HCT116 (cell line): ENCODE results near the gene PADI2. TPM values are rescaled to one million over a fixed set of nuclear protein-coding genes. Genes with fewer than 3 reads are reported as not detected.

Experiments
- ATAC-seq: fragments of 200-7000 bp; cut with Tn5 transposase; 2 replicates; pipeline ENCODE4 v1.9.1; 2020; ENCODE audit warnings: mild to moderate bottlenecking, moderate library complexity
- BruUV-seq: library from RNA; stranded (reverse); fragments of 400-500 nt; replicated peaks from 2 replicates; lab custom pipeline; 2021; lab: Mats Ljungman, UMichigan
- CTCF ChIA-PET: fragments of 300-600 bp; sonication (Branson Sonifier 250); formaldehyde crosslinking; loops from one replicate; lab custom pipeline; 2021; ENCODE audit warnings: antibody characterized with exemption; lab: Charles Lee
- POLR2A ChIA-PET: fragments of 300-600, 350-600 bp; sonication (Branson Sonifier 250); formaldehyde crosslinking; loops from one replicate; lab custom pipeline; 2021; ENCODE audit warnings: antibody characterized with exemption; lab: Charles Lee
- RAD21 ChIA-PET, 2 experiments: fragments of 300-600 bp; sonication (Branson Sonifier 250); formaldehyde crosslinking; loops; one replicate each; lab custom pipeline; 2023; ENCODE audit warnings: low total read pairs in 2 of 2; ENCODE audit not compliant: uncharacterized antibody in 2 of 2, unreplicated experiment in 2 of 2, low non-redundant PET in 1 of 2; lab: Charles Lee
- DNase-seq: peaks from one replicate; pipeline ENCODE4 v3.0.0-alpha.2; 2010; ENCODE audit warnings: low read depth, low spot score
- H2AFZ ChIP-seq: fragments of 200-600 bp; shearing (Covaris generic), sonication (generic); 2 replicates; pipeline ENCODE4 v1.6.1; 2017; ENCODE audit warnings: low read depth, mixed run types, mixed read lengths, antibody characterized with exemption, low read length; ENCODE audit not compliant: poor library complexity, severe bottlenecking
- H3K27ac ChIP-seq: 2 replicates; pipeline ENCODE4 v1.5.1; 2012; ENCODE audit warnings: low read depth, low read length
- H3K27me3 ChIP-seq: fragments of 200-600 bp; sonication (generic); 2 replicates; pipeline ENCODE4 v1.6.1; 2016; ENCODE audit warnings: mixed run types, low read length, mixed read lengths; ENCODE audit not compliant: insufficient read depth
- H3K36me3 ChIP-seq, 2 experiments: fragments of 200-500 bp in 1 of 2; fragments of 200-600 bp in 1 of 2; sonication (Bioruptor generic) in 1 of 2; sonication (generic) in 1 of 2; 2 replicates each; pipeline versions ENCODE4 v1.5.1 to v1.6.1; 2014 to 2016; ENCODE audit warnings: low read length in 2 of 2, inconsistent platforms in 1 of 2, mixed read lengths in 1 of 2, mixed run types in 1 of 2; ENCODE audit not compliant: insufficient read depth in 2 of 2, control insufficient read depth in 1 of 2
- H3K4me1 ChIP-seq, 2 experiments: fragments of 200-600 bp in 1 of 2; sonication (generic) in 1 of 2; 2 replicates each; pipeline versions ENCODE4 v1.5.1 to v1.6.1; 2012 to 2017; ENCODE audit warnings: low read length in 2 of 2, inconsistent platforms in 1 of 2, mild to moderate bottlenecking in 1 of 2, mixed read lengths in 1 of 2, mixed run types in 1 of 2, moderate library complexity in 1 of 2; ENCODE audit not compliant: insufficient read depth in 2 of 2, control insufficient read depth in 1 of 2
- H3K4me2 ChIP-seq: fragments of 200-600 bp; sonication (generic); 2 replicates; pipeline ENCODE4 v1.6.1; 2017; ENCODE audit warnings: mixed run types, low read length, mixed read lengths
- H3K4me3 ChIP-seq, 2 experiments: fragments of 200-600 bp in 1 of 2; sonication (generic) in 1 of 2; replicated peaks in 1 of 2; 2 replicates each; pipeline ENCODE4 v1.5.1; 2011 to 2016; ENCODE audit warnings: low read length in 2 of 2, control low read depth in 1 of 2, low read depth in 1 of 2, mild to moderate bottlenecking in 1 of 2, mixed read lengths in 1 of 2, mixed run types in 1 of 2
- H3K79me2 ChIP-seq: fragments of 200-600 bp; sonication (generic); 2 replicates; pipeline ENCODE4 v1.6.1; 2017; ENCODE audit warnings: mild to moderate bottlenecking, mixed run types, low read length, moderate library complexity, mixed read lengths; ENCODE audit not compliant: insufficient read depth
- H3K9ac ChIP-seq: fragments of 200-600 bp; sonication (generic); 2 replicates; pipeline ENCODE4 v1.6.1; 2016; ENCODE audit warnings: low read length, mixed read lengths
- H3K9me2 ChIP-seq: fragments of 200-600 bp; sonication (generic), shearing (Covaris generic); 2 replicates; pipeline ENCODE4 v1.6.1; 2017; ENCODE audit warnings: mixed run types, mild to moderate bottlenecking, moderate library complexity; ENCODE audit not compliant: insufficient read depth
- H3K9me3 ChIP-seq, 2 experiments: fragments of 200-500 bp in 1 of 2; fragments of 200-600 bp in 1 of 2; sonication (Bioruptor generic) in 1 of 2; sonication (generic) in 1 of 2; 2 replicates each; pipeline ENCODE4 v1.6.1; 2014 to 2017; ENCODE audit warnings: low read length in 2 of 2, mixed read lengths in 2 of 2, inconsistent platforms in 1 of 2, low read depth in 1 of 2, mild to moderate bottlenecking in 1 of 2, mixed run types in 1 of 2, moderate library complexity in 1 of 2; ENCODE audit not compliant: control insufficient read depth in 1 of 2, insufficient read depth in 1 of 2
- H4K20me1 ChIP-seq: fragments of 200-600 bp; sonication (generic), shearing (Covaris generic); 2 replicates; pipeline ENCODE4 v1.6.1; 2017; ENCODE audit warnings: mixed run types, mild to moderate bottlenecking, moderate library complexity; ENCODE audit not compliant: insufficient read depth
- CEBPB ChIP-seq: IDR thresholded peaks from 2 replicates; pipeline ENCODE4 v1.6.1; 2012; ENCODE audit warnings: low read depth
- CTCF ChIP-seq, 3 experiments: fragments of 200-600 bp in 1 of 3; sonication (generic) in 1 of 3; IDR thresholded peaks in 2 of 3; conservative IDR thresholded peaks in 1 of 3; 2 replicates each; pipeline ENCODE4 v1.5.1; 2012 to 2017; ENCODE audit warnings: low read depth in 2 of 3, low read length in 2 of 3, antibody characterized with exemption in 1 of 3, borderline replicate concordance in 1 of 3, control low read depth in 1 of 3, mild to moderate bottlenecking in 1 of 3, mixed read lengths in 1 of 3, mixed run types in 1 of 3, moderate library complexity in 1 of 3; ENCODE audit not compliant: insufficient read depth in 1 of 3
- EGR1 ChIP-seq: IDR thresholded peaks from 2 replicates; pipeline ENCODE4 v1.6.1; 2012; ENCODE audit warnings: low read depth
- FOSL1 ChIP-seq: IDR thresholded peaks from 2 replicates; pipeline ENCODE4 v1.6.1; 2012; ENCODE audit warnings: low read depth
- POLR2AphosphoS5 ChIP-seq: IDR thresholded peaks from 2 replicates; pipeline ENCODE4 v1.6.1; 2011; ENCODE audit warnings: mild to moderate bottlenecking, low read depth, low read length, moderate library complexity
- RAD21 ChIP-seq: IDR thresholded peaks from 2 replicates; pipeline ENCODE4 v1.6.1; 2012; ENCODE audit warnings: low read depth, mild to moderate bottlenecking
- REST ChIP-seq: IDR thresholded peaks from 2 replicates; pipeline ENCODE4 v1.6.1; 2012; ENCODE audit warnings: low read depth
- SIN3A ChIP-seq: IDR thresholded peaks from 2 replicates; pipeline ENCODE4 v1.6.1; 2012; ENCODE audit warnings: low read depth
- SRF ChIP-seq: IDR thresholded peaks from 2 replicates; pipeline ENCODE4 v1.6.1; 2012; ENCODE audit warnings: low read depth
- YY1 ChIP-seq: IDR thresholded peaks from 2 replicates; pipeline ENCODE4 v1.6.1; 2011; ENCODE audit warnings: low read length, low read depth, moderate library complexity, mild to moderate bottlenecking; ENCODE audit not compliant: insufficient replicate concordance; ENCODE audit errors: extremely low read depth
- intact Hi-C: fragments of 100-400 bp; cut with micrococcal nuclease; formaldehyde crosslinking; loops from 2 replicates; pipeline ENCODE4 v1.10.0; 2022
- total RNA-seq: library from RNA; stranded (reverse); gene quantifications from one replicate; pipeline ENCODE4 v1.2.1, GENCODE V29; 2021; ENCODE audit not compliant: unreplicated experiment

Gene PADI2
- total RNA-seq, 1 experiment from 2014 or later, result 2.7 TPM

GRCh38 chr1:17108786-17109185 is 10.5 kb downstream of the PADI2 start:
- RAD21 ChIA-PET, result no interaction called here
- no peak overlapping the region for H3K27ac ChIP-seq
- no peaks in the 10 kb centered on the region for H3K36me3 ChIP-seq
- H3K79me2 ChIP-seq, result no peaks in the 10 kb centered on the region
- no peaks in the 10 kb centered on the region for H4K20me1 ChIP-seq
- POLR2A ChIA-PET, result interaction anchor here (1.1 kb wide), 1 partner anchor 331 kb away, joined by 3 read pairs; the partner anchor contains the start of gene RCC2
- no peaks in the 10 kb centered on the region for H3K27me3 ChIP-seq
- no peak for ATAC-seq
- CTCF ChIA-PET, result no interaction called here
- TF ChIP-seq REST, result no peak
- TF ChIP-seq EGR1, result no peak
- TF ChIP-seq FOSL1, result no peak
- TF ChIP-seq POLR2AphosphoS5, result no peak
- TF ChIP-seq SRF, result no peak
- TF ChIP-seq CTCF (IDR thresholded peaks at IDR 0.05 in 2 of 3, conservative IDR thresholded peaks at IDR 0.05 in 1 of 3; ENCODE audit: borderline replicate concordance in 1 of 3, insufficient read depth in 1 of 3, low read depth in 2 of 3, low read length in 2 of 3), result no peak
- TF ChIP-seq RAD21, result no peak
- no peak for TF ChIP-seq YY1
- TF ChIP-seq CEBPB, result no peak
- TF ChIP-seq SIN3A, result no peak
- intact Hi-C loops, result no loop called here
- H3K4me1 ChIP-seq, result no peaks in the 10 kb centered on the region
- no peak overlapping the region for H3K9ac ChIP-seq
- no peak overlapping the region for H3K4me2 ChIP-seq
- no peak overlapping the region for H2AFZ ChIP-seq
- BruUV-seq, result no TSS peak
- H3K4me3 ChIP-seq, result no peak overlapping the region
- no peaks in the 10 kb centered on the region for H3K9me3 ChIP-seq
- no peak for DNase-seq
- H3K9me2 ChIP-seq, result no peaks in the 10 kb centered on the region
